CD4-positive, alpha-beta T cell (primary cell): ENCODE results near the gene IGFBP5. TPM values are rescaled to one million over a fixed set of nuclear protein-coding genes. Genes with fewer than 3 reads are reported as not detected.

Experiments
- ATAC-seq: fragments of 200-7000 bp; cut with Tn5 transposase; one replicate; pipeline ENCODE4 v1.10.0; 2022; ENCODE audit warnings: mild to moderate bottlenecking; ENCODE audit not compliant: poor library complexity
- CTCF ChIA-PET: fragments of 350-600 bp; sonication (Branson Sonifier 250); formaldehyde crosslinking; loops from one replicate; lab custom pipeline; 2021; ENCODE audit warnings: antibody characterized with exemption, inconsistent platforms; lab: Charles Lee
- POLR2A ChIA-PET: fragments of 350-600 bp; sonication (Branson Sonifier 250); formaldehyde crosslinking; loops from one replicate; lab custom pipeline; 2021; ENCODE audit warnings: antibody characterized with exemption, inconsistent platforms; lab: Charles Lee
- DNase-seq, 14 experiments: peaks; one replicate each; pipeline ENCODE4 v3.0.0-alpha.2; 2013 to 2020; ENCODE audit warnings: mixed read lengths in 2 of 14
- H3K27ac ChIP-seq, 2 donors: one replicate each; pipeline versions ENCODE4 v1.5.1 to v1.7.0; 2013; ENCODE audit warnings: low read length in 2 of 2, low read depth in 1 of 2, mild to moderate bottlenecking in 1 of 2
- H3K27me3 ChIP-seq, 2 experiments: 1 replicate in 1 of 2; 2 replicates in 1 of 2; pipeline versions ENCODE4 v1.6.1 to v1.7.0; 2013; ENCODE audit warnings: low read length in 2 of 2, control low read depth in 1 of 2, mild to moderate bottlenecking in 1 of 2, moderate library complexity in 1 of 2; ENCODE audit not compliant: insufficient read depth in 2 of 2, control insufficient read depth in 1 of 2
- H3K36me3 ChIP-seq: one replicate; pipeline ENCODE4 v1.6.1; 2013; ENCODE audit warnings: low read length, control low read depth; ENCODE audit not compliant: insufficient read depth
- H3K4me1 ChIP-seq: one replicate; pipeline ENCODE4 v1.6.1; 2013; ENCODE audit warnings: low read length, control low read depth; ENCODE audit not compliant: insufficient read depth
- H3K4me3 ChIP-seq: one replicate; pipeline ENCODE4 v1.5.1; 2013; ENCODE audit warnings: mild to moderate bottlenecking, low read length, moderate library complexity
- H3K9me3 ChIP-seq, 2 experiments: 1 replicate in 1 of 2; 2 replicates in 1 of 2; pipeline versions ENCODE4 v1.6.1 to v1.7.0; 2013; ENCODE audit warnings: low read length in 2 of 2, mild to moderate bottlenecking in 2 of 2, control low read depth in 1 of 2, moderate library complexity in 1 of 2; ENCODE audit not compliant: control insufficient read depth in 1 of 2, insufficient read depth in 1 of 2
- H3K27ac Mint-ChIP-seq: one replicate; pipeline ENCODE4 v1.8.0; 2020; ENCODE audit warnings: mixed read lengths
- H3K27me3 Mint-ChIP-seq: one replicate; pipeline ENCODE4 v1.8.0; 2021; ENCODE audit warnings: mixed read lengths
- H3K36me3 Mint-ChIP-seq: one replicate; pipeline ENCODE4 v1.8.0; 2021; ENCODE audit warnings: low read depth, mixed read lengths
- H3K4me1 Mint-ChIP-seq: one replicate; pipeline ENCODE4 v1.8.0; 2021; ENCODE audit warnings: low read depth, mixed read lengths
- H3K4me3 Mint-ChIP-seq: one replicate; pipeline ENCODE4 v1.8.0; 2020; ENCODE audit warnings: mild to moderate bottlenecking, mixed read lengths
- H3K9me3 Mint-ChIP-seq: one replicate; pipeline ENCODE4 v1.8.0; 2020; ENCODE audit warnings: mixed read lengths
- intact Hi-C, 2 experiments: fragments of 100-400 bp; cut with DNase I in 1 of 2; cut with micrococcal nuclease in 1 of 2; formaldehyde crosslinking; loops; one replicate each; pipeline versions ENCODE4 v1.15.1 to v1.9.0; 2023 to 2025; cut with DNase I, micrococcal nuclease
- total RNA-seq, 174 experiments: library from RNA in 2 of 174; stranded (reverse) in 2 of 174; gene quantifications; one replicate each; pipeline ENCODE4 v1.2.3 and lab custom pipeline; 2021 to 2026
- TF ChIP-seq, protein P1 (sequence below): fragments of 200-600 bp; IDR thresholded peaks from one replicate; pipeline ENCODE4 v1.8.0; 2022; ENCODE audit warnings: antibody characterized with exemption, mild to moderate bottlenecking

The IGFBP5 gene
- total RNA-seq, 2 experiments from 2014 or later, result not detected

DNA sequence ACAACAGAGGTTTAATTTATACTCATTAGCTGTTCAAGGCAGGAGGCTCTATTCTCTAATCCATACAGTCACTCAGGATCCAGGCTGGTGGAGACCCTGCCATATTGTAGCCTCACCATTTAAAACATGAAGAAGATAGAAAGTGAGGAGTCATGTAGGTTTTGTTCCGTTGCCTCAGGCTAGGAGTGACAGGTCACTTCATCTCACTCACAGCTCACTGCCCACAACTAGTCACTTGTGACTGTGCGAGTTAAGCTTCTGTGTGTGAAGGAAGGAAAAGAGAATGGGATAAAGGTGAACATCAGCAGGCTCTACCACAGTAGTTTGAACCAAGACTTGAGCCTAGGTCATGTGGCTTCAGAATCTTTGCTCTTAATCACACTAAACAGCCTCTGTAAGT is 71.1 kb downstream of the IGFBP5 start:
- Histone ChIP-seq H3K9me3 (peaks cover 0 to 5% of the 10 kb centered on the region in 2 experiments), H3K27ac (no peak overlapping the region), H3K4me1 (no peaks in the 10 kb centered on the region), H3K4me3 (no peak overlapping the region), H3K27me3 (no peaks in the 10 kb centered on the region), H3K36me3 (no peaks in the 10 kb centered on the region)
- DNase-seq (no peak), ATAC-seq (no peak)
- H3K4me3 Mint-ChIP-seq, result no peak overlapping the region
- no peaks in the 10 kb centered on the region for H3K36me3 Mint-ChIP-seq
- POLR2A ChIA-PET, result no interaction called here
- intact Hi-C loops, result no loop called here
- no peak overlapping the region for H3K27ac Mint-ChIP-seq
- H3K4me1 Mint-ChIP-seq, result no peaks in the 10 kb centered on the region
- TF ChIP-seq, protein P1, sequence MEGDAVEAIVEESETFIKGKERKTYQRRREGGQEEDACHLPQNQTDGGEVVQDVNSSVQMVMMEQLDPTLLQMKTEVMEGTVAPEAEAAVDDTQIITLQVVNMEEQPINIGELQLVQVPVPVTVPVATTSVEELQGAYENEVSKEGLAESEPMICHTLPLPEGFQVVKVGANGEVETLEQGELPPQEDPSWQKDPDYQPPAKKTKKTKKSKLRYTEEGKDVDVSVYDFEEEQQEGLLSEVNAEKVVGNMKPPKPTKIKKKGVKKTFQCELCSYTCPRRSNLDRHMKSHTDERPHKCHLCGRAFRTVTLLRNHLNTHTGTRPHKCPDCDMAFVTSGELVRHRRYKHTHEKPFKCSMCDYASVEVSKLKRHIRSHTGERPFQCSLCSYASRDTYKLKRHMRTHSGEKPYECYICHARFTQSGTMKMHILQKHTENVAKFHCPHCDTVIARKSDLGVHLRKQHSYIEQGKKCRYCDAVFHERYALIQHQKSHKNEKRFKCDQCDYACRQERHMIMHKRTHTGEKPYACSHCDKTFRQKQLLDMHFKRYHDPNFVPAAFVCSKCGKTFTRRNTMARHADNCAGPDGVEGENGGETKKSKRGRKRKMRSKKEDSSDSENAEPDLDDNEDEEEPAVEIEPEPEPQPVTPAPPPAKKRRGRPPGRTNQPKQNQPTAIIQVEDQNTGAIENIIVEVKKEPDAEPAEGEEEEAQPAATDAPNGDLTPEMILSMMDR, result no peak
- H3K27me3 Mint-ChIP-seq, result peaks cover 3% of the 10 kb centered on the region
- no peaks in the 10 kb centered on the region for H3K9me3 Mint-ChIP-seq
- CTCF ChIA-PET, result no interaction called here

DNA sequence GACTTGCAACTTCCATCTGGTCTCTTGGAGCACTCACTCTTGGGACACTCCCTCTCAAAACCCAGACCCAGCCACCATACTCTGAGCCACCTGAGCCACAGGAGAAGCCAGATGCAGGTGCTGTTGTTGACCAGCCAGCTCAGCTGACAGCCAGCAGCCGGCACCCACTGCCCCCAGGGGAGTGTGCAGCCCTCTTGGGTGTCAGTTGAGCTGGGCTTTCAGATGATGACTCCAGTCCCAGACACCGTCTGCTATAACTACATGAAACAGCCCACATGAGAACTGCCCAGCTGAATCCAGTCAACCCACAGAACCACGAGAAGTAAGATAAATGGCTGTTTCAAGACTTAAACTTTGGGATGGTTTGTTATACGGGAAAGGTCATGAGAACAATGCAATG is 72.8 kb downstream of the IGFBP5 start:
- ChIA-PET POLR2A (no interaction called here), CTCF (interaction anchor here (0.7 kb wide), 1 partner anchor 14 kb away, joined by 6 read pairs; no protein-coding TSS in a partner anchor)
- H3K36me3 Mint-ChIP-seq, result no peaks in the 10 kb centered on the region
- Histone ChIP-seq H3K4me3 (no peak overlapping the region), H3K27ac (no peak overlapping the region), H3K36me3 (no peaks in the 10 kb centered on the region), H3K27me3 (no peaks in the 10 kb centered on the region), H3K4me1 (no peaks in the 10 kb centered on the region), H3K9me3 (peaks cover 0 to 5% of the 10 kb centered on the region in 2 experiments)
- ATAC-seq, result no peak
- TF ChIP-seq, protein P1, result no peak
- no peaks in the 10 kb centered on the region for H3K27me3 Mint-ChIP-seq
- H3K4me1 Mint-ChIP-seq, result no peaks in the 10 kb centered on the region
- H3K9me3 Mint-ChIP-seq, result no peaks in the 10 kb centered on the region
- no peak for DNase-seq
- no peak overlapping the region for H3K27ac Mint-ChIP-seq
- H3K4me3 Mint-ChIP-seq, result no peak overlapping the region
- intact Hi-C loops, result no loop called here

Other genes starting within 250 kb of the IGFBP5 start
- 1,000 to 10,000 TPM; 4,138 to 4,142 TPM for gene RPL37A, start 196.7 kb downstream of the IGFBP5 start, total RNA-seq
- not detected for gene IGFBP2, start 62.1 kb downstream of the IGFBP5 start, total RNA-seq
- not detected for gene TNP1, start 164.5 kb upstream of the IGFBP5 start, total RNA-seq